Measurements from ENCODE around the gene SRGAP1.

Gene SRGAP1

DNA sequence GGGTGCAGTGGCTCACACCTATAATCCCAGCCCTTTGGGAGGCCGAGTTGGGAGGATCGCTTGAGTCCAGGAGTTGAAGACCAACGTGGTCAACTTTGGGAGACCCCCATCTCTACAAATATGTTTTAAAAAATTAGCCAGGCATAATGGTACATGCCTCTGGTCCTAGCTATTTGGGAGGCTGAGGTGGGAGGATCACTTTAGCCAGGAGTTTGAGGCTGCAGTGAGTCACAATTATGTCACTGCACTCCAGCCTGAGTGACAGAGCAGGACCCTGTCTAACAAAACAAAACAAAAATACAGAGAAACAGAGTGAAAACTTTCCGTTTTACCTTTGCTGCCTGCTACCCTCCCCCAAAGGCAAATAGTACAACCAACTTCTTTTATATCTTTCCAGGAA lies 60.2 kb downstream of the SRGAP1 start:
- no peak for DNase-seq

DNA sequence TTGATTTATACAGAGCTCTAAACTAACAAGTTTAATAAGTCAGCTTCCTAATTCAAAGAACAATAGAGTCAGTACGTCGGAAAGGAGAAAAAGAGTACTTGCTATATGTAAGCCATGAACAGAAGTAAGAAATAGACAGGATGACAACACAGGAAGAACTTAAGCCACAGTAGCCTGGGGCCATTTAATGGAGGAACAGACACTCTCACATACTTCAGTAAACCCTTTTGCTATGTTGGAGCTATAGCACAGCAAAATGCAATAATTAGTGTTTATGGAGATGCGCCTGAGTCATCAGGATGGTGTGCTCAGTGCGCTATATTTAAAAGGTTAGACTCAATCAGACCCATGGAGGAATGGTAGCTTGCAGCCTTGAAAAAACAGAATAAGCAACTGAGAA lies 61.0 kb downstream of the SRGAP1 start:
- no peak for DNase-seq

- DNase-seq, result no peak
These were observed 62.4 kb downstream of the SRGAP1 start for GRCh38 chr12:63906876-63907275.

- DNase-seq, result no peak
These were observed 63.1 kb downstream of the SRGAP1 start for GRCh38 chr12:63907561-63907960.

- DNase-seq, result no peak
These were observed 65.2 kb downstream of the SRGAP1 start for GRCh38 chr12:63909746-63910145.

- no peak for DNase-seq
These were observed 66.8 kb downstream of the SRGAP1 start for GRCh38 chr12:63911341-63911740.

GRCh38 chr12:63912651-63913050 lies 68.2 kb downstream of the SRGAP1 start:
- DNase-seq, result no peak

- no peak for DNase-seq
These were observed 69.4 kb downstream of the SRGAP1 start for GRCh38 chr12:63913929-63914328.

- peak in 1 of 58 donors; percentile 3 for DNase-seq
These were observed 70.8 kb downstream of the SRGAP1 start for GRCh38 chr12:63915105-63915800.

GRCh38 chr12:63916561-63917476 lies 72.3 kb downstream of the SRGAP1 start:
- no peak for DNase-seq

DNA sequence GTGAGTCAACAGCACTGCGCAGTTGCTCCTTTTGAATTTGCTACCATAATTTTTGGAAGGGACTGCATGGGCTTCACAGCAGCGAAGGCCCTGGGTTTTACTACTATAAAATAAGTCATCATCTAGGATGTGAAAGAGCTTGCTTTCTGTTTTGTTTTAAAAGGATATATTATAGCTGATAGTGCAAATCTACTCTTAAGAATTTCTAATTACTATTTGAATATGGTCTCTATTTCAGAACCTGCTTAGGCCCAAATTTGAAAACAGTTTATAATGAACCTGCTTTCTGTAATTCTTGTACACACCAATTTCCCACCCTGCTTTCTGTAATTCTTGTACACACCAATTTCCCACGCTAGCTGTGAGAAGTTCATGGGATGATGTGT lies 73.0 kb downstream of the SRGAP1 start:
- no peak for DNase-seq

GRCh38 chr12:63917864-63918799 lies 73.6 kb downstream of the SRGAP1 start:
- no peak for DNase-seq

DNA sequence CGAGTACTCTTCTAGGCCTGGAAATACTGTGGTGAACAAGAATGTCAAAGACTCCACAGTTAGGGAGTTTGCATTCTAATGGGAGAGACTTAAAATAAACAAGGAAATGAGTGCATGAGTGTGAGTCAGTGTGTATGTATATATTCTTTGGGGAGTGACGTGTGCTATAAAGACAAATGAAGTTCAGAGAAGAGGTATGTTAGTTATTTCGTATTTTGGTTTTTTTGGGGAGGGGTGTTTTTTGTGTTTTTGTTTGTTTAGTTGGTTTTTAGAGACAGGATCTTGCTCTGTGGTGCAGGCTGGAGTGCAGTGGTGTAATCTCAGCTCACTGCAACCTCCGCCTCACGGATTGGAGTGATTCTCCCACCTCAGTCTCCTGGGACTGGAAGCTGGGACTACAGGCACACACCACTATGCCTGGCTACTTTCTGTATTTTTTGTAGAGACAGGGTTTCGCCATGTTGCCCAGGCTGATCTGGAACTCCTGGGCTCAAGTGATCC lies 74.3 kb downstream of the SRGAP1 start:
- no peak for DNase-seq

DNA sequence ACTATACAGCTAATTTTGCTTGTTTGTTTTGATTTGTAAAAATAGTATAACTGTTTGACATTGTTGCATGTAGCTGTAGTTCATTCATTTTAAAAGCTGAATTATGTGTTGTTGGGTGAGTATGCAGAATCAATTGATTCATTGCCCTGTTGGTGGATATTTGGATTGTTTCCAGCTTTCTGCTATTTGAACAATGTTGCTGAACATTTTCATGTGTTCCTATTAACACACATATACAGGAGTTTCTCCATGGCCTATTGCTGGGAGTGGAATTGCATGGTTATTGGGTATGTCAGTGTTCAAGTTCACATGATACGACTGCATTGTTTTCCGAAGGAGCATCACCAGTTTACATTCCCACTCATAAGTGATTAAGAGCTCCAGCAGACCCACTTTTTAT lies 75.3 kb downstream of the SRGAP1 start:
- no peak for DNase-seq

DNA sequence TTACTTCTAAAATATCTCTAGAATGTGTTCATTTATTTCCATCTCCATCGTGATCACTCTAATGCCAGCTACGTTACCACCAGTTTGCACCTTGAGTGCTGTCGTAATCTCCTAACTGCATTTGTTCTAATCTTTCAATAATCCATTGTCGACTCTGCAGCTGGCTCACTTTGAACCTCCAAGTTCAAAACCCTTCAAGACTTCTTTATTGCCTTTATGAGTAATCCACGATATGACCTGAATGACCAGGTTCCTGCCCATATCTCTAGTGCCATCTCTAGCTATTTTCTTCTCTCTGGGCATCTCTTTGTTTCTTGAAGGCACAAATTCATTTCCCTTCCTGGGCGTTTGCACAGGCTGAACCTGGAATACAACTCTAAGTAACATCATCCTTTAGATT lies 76.7 kb downstream of the SRGAP1 start:
- no peak for DNase-seq

DNA sequence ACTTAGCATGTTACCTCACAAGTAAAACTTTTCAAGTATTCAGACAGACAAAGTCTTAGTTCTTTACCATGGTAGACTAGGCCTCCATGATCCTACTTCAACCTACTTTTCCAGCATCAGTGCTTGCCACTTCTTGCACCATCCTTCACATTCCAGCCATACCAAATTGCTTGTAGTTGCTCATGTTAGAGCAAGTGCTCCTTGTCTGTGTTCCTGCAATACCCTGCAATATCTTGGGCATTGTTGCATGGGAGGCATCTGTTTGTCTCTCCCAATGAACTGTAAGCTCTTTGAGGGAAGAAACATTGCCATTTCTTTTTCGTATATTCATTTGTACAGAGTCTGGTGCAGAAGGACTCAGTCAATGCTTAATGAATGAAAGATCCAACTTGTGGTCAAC lies 78.0 kb downstream of the SRGAP1 start:
- no peak for DNase-seq

GRCh38 chr12:63924781-63925180 lies 80.3 kb downstream of the SRGAP1 start:
- no peak for DNase-seq

- DNase-seq, result no peak
These were observed 83.0 kb downstream of the SRGAP1 start for GRCh38 chr12:63927511-63927910.

- no peak for DNase-seq
These were observed 83.8 kb downstream of the SRGAP1 start for GRCh38 chr12:63928305-63928704.

DNA sequence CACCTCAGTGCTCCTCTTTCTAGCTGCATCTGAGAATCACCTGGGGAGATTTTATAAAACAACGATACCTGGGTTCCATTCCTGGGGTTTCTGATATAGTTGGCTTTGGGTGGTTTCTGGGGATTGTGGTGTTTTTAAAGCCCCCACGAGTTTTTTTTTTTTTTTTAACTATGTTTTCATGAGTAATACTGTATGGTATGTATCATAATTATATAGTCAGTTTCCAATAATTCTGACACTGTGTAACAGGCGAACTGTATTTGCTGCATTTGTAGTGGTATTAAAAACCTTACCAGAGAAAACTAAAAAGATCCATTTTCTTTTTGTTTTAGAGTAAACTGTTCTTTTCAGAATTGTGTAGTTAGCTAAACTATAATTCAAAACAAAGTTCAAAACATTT lies 84.9 kb downstream of the SRGAP1 start:
- DNase-seq, result no peak

DNA sequence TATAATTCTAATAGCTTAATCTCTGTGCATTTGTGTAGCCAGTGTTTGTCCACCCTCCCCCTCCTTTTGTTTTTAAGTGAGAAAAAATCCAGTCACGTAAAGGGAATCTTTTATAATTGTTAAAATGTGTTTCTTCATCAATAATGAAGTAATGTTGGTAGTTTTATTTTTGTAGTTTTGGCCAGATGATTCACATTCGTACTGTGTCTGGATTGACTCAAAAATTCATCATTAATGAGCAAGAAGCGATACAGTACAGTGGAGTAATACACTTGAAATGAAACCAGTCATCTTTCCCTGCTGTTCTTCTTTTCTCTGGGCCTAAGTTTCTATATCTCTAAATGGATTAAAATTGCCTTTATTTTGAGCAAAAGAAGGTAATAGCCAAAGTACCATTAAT lies 86.5 kb downstream of the SRGAP1 start:
- DNase-seq, result no peak
